Kidney epithelial cell (primary cell): ENCODE measurements around the gene DLG5. TPM values are rescaled to one million over a fixed set of nuclear protein-coding genes. Genes with fewer than 3 reads are reported as not detected.

Experiments used
- DNase-seq: peaks from one replicate; pipeline ENCODE4 v3.0.0-alpha.2; 2010; ENCODE audit warnings: low read depth
- H3K27me3 ChIP-seq: 2 replicates; pipeline ENCODE4 v1.6.0; 2011; ENCODE audit warnings: low read length; ENCODE audit not compliant: control insufficient read depth, insufficient read depth
- H3K36me3 ChIP-seq: 2 replicates; pipeline ENCODE4 v1.5.1; 2011; ENCODE audit warnings: low read length; ENCODE audit not compliant: control insufficient read depth, insufficient read depth
- H3K4me3 ChIP-seq: 2 replicates; pipeline ENCODE4 v1.5.1; 2011; ENCODE audit warnings: low read depth, mild to moderate bottlenecking, control low read depth, low read length
- CTCF ChIP-seq: IDR thresholded peaks from 2 replicates; pipeline ENCODE4 v1.5.1; 2011; ENCODE audit warnings: mild to moderate bottlenecking, moderate library complexity, low read length, control low read depth, inconsistent platforms; ENCODE audit not compliant: insufficient read depth, poor library complexity, severe bottlenecking
- total RNA-seq: library from RNA; depleted of rRNA; stranded (reverse); fragments of >200 nt; gene quantifications from 2 replicates; pipeline ENCODE4 v1.2.3, GENCODE V29; 2015

DLG5 gene
- total RNA-seq, 1 donor from 2014 or later = 35.9 TPM

DNA sequence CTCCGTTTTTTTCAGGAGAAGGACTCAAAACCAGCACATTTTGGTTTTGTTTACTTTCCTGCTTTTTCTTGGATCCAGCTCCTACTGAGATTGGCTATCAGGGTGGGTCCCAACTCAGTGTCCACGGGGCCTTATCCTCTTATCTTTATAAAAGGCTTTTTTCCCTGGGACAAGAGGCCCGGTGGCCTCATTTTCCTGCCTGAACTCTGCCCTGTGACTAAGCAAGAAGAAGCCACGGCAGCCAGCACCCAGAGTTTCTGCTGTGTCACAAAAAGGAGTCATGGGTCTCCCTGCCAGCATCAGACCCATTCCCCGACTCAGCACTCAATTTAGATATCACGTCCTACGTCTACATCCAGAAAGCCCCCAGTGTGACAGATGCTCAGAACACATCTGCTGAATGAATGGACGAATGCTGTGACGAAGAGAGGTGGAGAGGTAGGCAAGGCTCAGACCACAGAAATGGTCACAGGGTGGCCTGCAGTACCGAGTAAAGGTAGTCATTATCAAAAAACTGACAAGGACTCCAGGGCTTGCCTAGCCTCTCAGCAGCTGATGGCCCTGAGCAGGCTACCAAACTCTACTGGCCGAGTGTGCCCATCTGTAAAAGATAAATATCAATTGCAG is 16.7 kb downstream of the DLG5 start:
- H3K36me3 ChIP-seq = no peaks in the 10 kb centered on the region
- H3K4me3 ChIP-seq = no peak overlapping the region
- DNase-seq = no peak
- no peaks in the 10 kb centered on the region for H3K27me3 ChIP-seq
- TF ChIP-seq CTCF = no peak

DNA sequence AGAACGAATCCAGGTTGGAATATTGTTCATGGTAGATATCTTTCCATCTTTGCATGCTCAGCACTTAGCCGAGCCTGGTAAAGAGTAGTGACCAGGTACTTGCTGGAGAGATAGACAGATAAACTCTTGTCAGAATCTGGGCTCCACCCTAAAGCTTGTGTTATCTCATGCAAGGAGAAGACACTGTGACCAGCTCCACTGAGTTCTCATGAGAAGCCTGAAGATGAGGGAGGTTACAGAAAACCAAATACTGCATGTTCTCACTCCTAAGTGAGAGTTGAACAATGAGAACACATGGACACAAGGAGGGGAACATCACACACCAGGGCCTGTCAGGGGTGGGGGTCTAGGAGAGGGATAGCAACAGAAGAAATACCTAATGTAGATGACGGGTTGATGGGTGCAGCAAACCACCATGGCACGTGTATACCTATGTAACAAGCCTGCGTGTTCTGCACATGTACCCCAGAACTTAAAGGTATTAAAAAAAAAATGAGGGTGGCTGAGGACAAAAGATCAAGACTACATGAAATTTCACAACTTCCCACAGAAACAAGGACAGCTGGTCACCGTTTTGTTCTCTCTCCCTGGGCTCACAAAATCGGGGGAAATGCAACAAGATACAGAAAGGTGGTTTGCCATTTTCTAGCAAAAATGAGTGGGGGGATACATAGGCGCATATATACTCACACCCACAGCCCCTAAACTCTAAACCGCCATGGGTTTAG is 17.4 kb downstream of the DLG5 start:
- no peak for TF ChIP-seq CTCF
- Histone ChIP-seq H3K27me3 (no peaks in the 10 kb centered on the region), H3K36me3 (no peaks in the 10 kb centered on the region), H3K4me3 (no peak overlapping the region)
- no peak for DNase-seq

DNA sequence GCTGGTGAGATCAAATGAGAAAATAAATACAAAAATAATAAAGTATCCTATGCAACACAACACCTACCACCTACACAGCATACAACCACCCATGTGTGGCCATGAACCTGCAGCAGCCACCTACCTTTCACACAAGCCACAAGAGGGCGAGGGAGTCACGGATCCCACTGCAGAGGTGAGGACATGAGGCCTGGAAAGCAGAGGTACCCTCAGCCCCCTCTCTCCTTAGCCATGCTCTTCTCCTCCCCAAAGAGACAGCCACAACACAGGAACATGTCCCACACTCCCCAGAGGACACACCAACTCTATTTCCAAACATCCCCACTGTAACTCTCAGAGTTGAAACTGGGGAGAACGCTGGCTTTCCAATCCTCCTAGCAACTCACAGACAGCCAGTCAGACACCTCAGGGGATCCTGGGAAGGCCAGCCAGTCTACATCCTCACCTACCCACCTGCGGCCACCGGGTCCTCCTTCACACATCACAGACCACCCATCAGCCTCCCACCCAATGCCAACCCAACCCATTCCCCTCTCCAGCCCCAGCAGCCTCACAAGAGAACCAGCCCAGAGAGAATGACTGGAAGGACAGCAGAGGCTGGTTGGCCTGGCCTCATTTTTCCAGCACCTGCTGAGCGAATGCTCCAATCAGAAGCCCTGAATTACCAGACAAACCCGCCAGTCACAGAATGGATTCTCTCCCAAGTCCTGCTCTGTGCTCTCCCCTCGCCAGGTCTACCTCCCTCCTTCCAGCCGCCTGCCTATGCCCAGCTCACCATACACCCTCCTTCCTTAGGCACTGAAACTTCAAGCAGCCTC is 18.4 kb downstream of the DLG5 start:
- Histone ChIP-seq H3K27me3 (no peaks in the 10 kb centered on the region), H3K36me3 (no peaks in the 10 kb centered on the region), H3K4me3 (no peak overlapping the region)
- TF ChIP-seq CTCF = peak; percentile 36
- no peak for DNase-seq

DNA sequence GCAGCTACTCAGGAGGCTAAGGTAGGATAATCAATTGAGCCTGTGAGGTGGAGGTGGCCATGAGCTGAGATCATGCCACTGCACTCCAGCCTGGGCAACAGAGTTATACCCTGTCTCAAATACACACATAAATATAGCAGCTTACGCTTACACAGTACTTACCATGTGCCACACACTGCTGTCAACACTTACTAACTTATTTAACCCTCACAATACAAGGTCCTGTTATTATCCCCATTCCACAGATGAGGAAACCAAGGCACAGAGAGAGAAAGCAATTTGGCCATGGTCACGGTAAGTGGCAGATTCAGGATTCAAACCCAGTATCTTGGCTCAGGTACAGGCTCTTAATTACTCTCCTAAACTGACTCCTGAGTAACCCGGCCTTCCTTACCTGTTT is 19.1 kb downstream of the DLG5 start:
- no peak for TF ChIP-seq CTCF
- H3K27me3 ChIP-seq = no peaks in the 10 kb centered on the region
- no peaks in the 10 kb centered on the region for H3K36me3 ChIP-seq
- DNase-seq = no peak
- H3K4me3 ChIP-seq = no peak overlapping the region

DNA sequence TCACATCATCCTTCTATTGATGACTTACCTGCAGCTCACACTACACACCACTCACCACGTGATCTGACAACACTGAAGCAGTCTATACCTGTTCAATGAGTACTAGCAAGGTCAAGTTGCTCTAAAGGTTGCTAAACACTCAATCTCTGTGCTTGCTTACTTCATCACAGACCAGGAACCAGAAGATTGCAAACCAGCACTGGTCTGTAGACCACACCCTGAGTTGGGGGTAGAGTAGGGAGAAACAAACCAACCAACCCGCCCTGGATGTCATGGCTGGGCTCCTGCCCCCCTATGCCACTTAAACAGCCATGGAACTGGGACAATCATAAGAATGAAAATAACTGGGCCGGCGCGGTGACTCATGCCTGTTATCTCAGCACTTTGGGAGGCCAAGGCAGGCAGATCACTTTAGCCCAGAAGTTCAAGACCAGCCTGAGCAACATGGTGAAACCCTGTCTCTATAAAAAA is 19.6 kb downstream of the DLG5 start:
- no peaks in the 10 kb centered on the region for H3K36me3 ChIP-seq
- no peak overlapping the region for H3K4me3 ChIP-seq
- DNase-seq = no peak
- no peak for TF ChIP-seq CTCF
- no peaks in the 10 kb centered on the region for H3K27me3 ChIP-seq
